HEK293 (cell line): ENCODE measurements around the gene YEATS4.

Experiments used
- CTCF ChIA-PET: fragments of 350-600 bp; formaldehyde crosslinking; extraction: SDS; loops from one replicate; lab custom pipeline; 2021; ENCODE audit warnings: antibody characterized with exemption; lab: Yijun Ruan, JAX
- POLR2A ChIA-PET: fragments of 300-600 bp; formaldehyde crosslinking; extraction: SDS; loops from one replicate; lab custom pipeline; 2020; ENCODE audit warnings: antibody characterized with exemption, inconsistent platforms; lab: Yijun Ruan, JAX
- H3K27ac ChIP-seq: fragments of 200-500 bp; sonication (Bioruptor generic); 2 replicates; pipeline ENCODE4 v1.5.1; 2014; ENCODE audit warnings: low read depth, low read length, control low read depth, inconsistent platforms; ENCODE audit errors: extremely low read depth
- H3K36me3 ChIP-seq, 2 experiments: fragments of 200-500 bp in 1 of 2; sonication (Bioruptor generic) in 1 of 2; 1 replicate in 1 of 2; 2 replicates in 1 of 2; pipeline ENCODE4 v1.5.1; 2014 to 2017; ENCODE audit warnings: inconsistent platforms in 2 of 2, low read length in 2 of 2; ENCODE audit not compliant: control insufficient read depth in 2 of 2, insufficient read depth in 1 of 2
- H3K4me1 ChIP-seq: fragments of 200-500 bp; sonication (Bioruptor generic); 2 replicates; pipeline ENCODE4 v1.5.1; 2014; ENCODE audit warnings: mild to moderate bottlenecking, low read length, inconsistent platforms; ENCODE audit not compliant: control insufficient read depth, insufficient read depth
- H3K4me3 ChIP-seq: 2 replicates; pipeline ENCODE4 v1.5.1; 2011; ENCODE audit warnings: low read depth, mild to moderate bottlenecking, control low read depth, low read length, moderate library complexity
- H3K9me3 ChIP-seq: fragments of 200-500 bp; sonication (Bioruptor generic); 2 replicates; pipeline ENCODE4 v1.5.1; 2014; ENCODE audit warnings: low read depth, low read length, inconsistent platforms; ENCODE audit not compliant: control insufficient read depth, insufficient read depth
- CTCF ChIP-seq: fragments of 450-650 bp; formaldehyde crosslinking; IDR thresholded peaks from 2 replicates; pipeline ENCODE4 v1.5.1; 2016; ENCODE audit warnings: missing biosample characterization, missing genetic modification characterization
- EGR2 ChIP-seq: fragments of 450-650 bp; formaldehyde crosslinking; IDR thresholded peaks from 2 replicates; pipeline ENCODE4 v1.5.1; 2016; ENCODE audit warnings: low read depth, missing biosample characterization, missing genetic modification characterization
- FEZF1 ChIP-seq: fragments of 450-650 bp; formaldehyde crosslinking; IDR thresholded peaks from 2 replicates; pipeline ENCODE4 v1.5.1; 2016; ENCODE audit warnings: missing biosample characterization, missing genetic modification characterization
- KLF16 ChIP-seq: fragments of 450-650 bp; formaldehyde crosslinking; IDR thresholded peaks from 2 replicates; pipeline ENCODE4 v1.5.1; 2017; ENCODE audit warnings: missing biosample characterization, missing genetic modification characterization
- KLF17 ChIP-seq: fragments of 450-650 bp; formaldehyde crosslinking; IDR thresholded peaks from 2 replicates; pipeline ENCODE4 v1.5.1; 2016; ENCODE audit warnings: missing biosample characterization, missing genetic modification characterization
- KLF9 ChIP-seq: fragments of 450-650 bp; formaldehyde crosslinking; IDR thresholded peaks from 2 replicates; pipeline ENCODE4 v1.5.1; 2016; ENCODE audit warnings: missing biosample characterization, missing genetic modification characterization, low read depth
- MYNN ChIP-seq: fragments of 450-650 bp; formaldehyde crosslinking; IDR thresholded peaks from 2 replicates; pipeline ENCODE4 v1.5.1; 2016; ENCODE audit warnings: missing biosample characterization, missing genetic modification characterization, borderline replicate concordance
- MZF1 ChIP-seq: fragments of 450-650 bp; formaldehyde crosslinking; IDR thresholded peaks from 2 replicates; pipeline ENCODE4 v1.5.1; 2017; ENCODE audit warnings: missing biosample characterization, missing genetic modification characterization, borderline replicate concordance
- PRDM4 ChIP-seq: fragments of 450-650 bp; formaldehyde crosslinking; IDR thresholded peaks from 2 replicates; pipeline ENCODE4 v1.5.1; 2017; ENCODE audit warnings: missing biosample characterization, missing genetic modification characterization
- ZBTB11 ChIP-seq: fragments of 450-650 bp; formaldehyde crosslinking; conservative IDR thresholded peaks from 2 replicates; pipeline ENCODE4 v1.5.1; 2016; ENCODE audit warnings: low read depth, missing biosample characterization, missing genetic modification characterization
- ZBTB7A ChIP-seq: fragments of 450-650 bp; formaldehyde crosslinking; IDR thresholded peaks from 2 replicates; pipeline ENCODE4 v1.5.1; 2016; ENCODE audit warnings: low read depth, missing biosample characterization, missing genetic modification characterization
- ZBTB8A ChIP-seq: fragments of 450-650 bp; formaldehyde crosslinking; IDR thresholded peaks from 2 replicates; pipeline ENCODE4 v1.5.1; 2016; ENCODE audit warnings: missing biosample characterization, missing genetic modification characterization
- ZEB2 ChIP-seq: fragments of 450-650 bp; formaldehyde crosslinking; IDR thresholded peaks from 2 replicates; pipeline ENCODE4 v1.5.1; 2016; ENCODE audit warnings: missing biosample characterization, missing genetic modification characterization
- ZNF121 ChIP-seq: fragments of 450-650 bp; formaldehyde crosslinking; IDR thresholded peaks from 2 replicates; pipeline ENCODE4 v1.5.1; 2016; ENCODE audit warnings: missing biosample characterization, missing genetic modification characterization
- ZNF133 ChIP-seq: fragments of 450-650 bp; formaldehyde crosslinking; IDR thresholded peaks from 2 replicates; pipeline ENCODE4 v1.5.1; 2016; ENCODE audit warnings: missing biosample characterization, missing genetic modification characterization
- ZNF23 ChIP-seq: fragments of 450-650 bp; formaldehyde crosslinking; IDR thresholded peaks from 2 replicates; pipeline ENCODE4 v1.5.1; 2016; ENCODE audit warnings: missing biosample characterization, missing genetic modification characterization, borderline replicate concordance
- ZNF341 ChIP-seq: fragments of 450-650 bp; formaldehyde crosslinking; IDR thresholded peaks from 2 replicates; pipeline ENCODE4; 2016; ENCODE audit warnings: low read depth, missing biosample characterization, missing genetic modification characterization
- ZNF629 ChIP-seq: fragments of 450-650 bp; formaldehyde crosslinking; IDR thresholded peaks from 2 replicates; pipeline ENCODE4 v1.5.1; 2017; ENCODE audit warnings: missing biosample characterization, missing genetic modification characterization
- ZNF768 ChIP-seq: fragments of 450-650 bp; formaldehyde crosslinking; IDR thresholded peaks from 2 replicates; pipeline ENCODE4 v1.5.1; 2018; ENCODE audit warnings: missing biosample characterization, mild to moderate bottlenecking, missing genetic modification characterization
- ZSCAN4 ChIP-seq: fragments of 450-650 bp; formaldehyde crosslinking; IDR thresholded peaks from 2 replicates; pipeline ENCODE4 v1.5.1; 2017; ENCODE audit warnings: missing biosample characterization, missing genetic modification characterization

YEATS4 gene

GRCh38 chr12:69410571-69410970 lies 51.0 kb downstream of the YEATS4 start:
- H3K36me3 ChIP-seq = peaks cover 0 to 6% of the 10 kb centered on the region in 2 experiments; a peak in 2 of 3 replicates
- H3K9me3 ChIP-seq = no peaks in the 10 kb centered on the region
- ChIA-PET POLR2A (no interaction called here), CTCF (no interaction called here)
- no peak overlapping the region for H3K27ac ChIP-seq
- no peak overlapping the region for H3K4me3 ChIP-seq
- TF ChIP-seq ZNF133 (tag by site-specific recombination) = no peak
- TF ChIP-seq ZNF121 = no peak
- no peak for TF ChIP-seq MZF1 (tag by site-specific recombination)
- TF ChIP-seq KLF16 (tag by site-specific recombination) = no peak
- TF ChIP-seq ZBTB11 (tag by site-specific recombination) = no peak
- TF ChIP-seq ZNF341 (tag by site-specific recombination) = no peak
- no peak for TF ChIP-seq ZNF629 (tag by site-specific recombination)
- no peak for TF ChIP-seq ZNF768 (tag by site-specific recombination)
- no peak for TF ChIP-seq ZBTB8A (tag by site-specific recombination)
- TF ChIP-seq FEZF1 (tag by site-specific recombination) = no peak
- TF ChIP-seq PRDM4 (tag by site-specific recombination) = no peak
- TF ChIP-seq ZSCAN4 (tag by site-specific recombination) = no peak
- TF ChIP-seq MYNN (tag by site-specific recombination) = no peak
- TF ChIP-seq EGR2 (tag by site-specific recombination) = no peak
- no peak for TF ChIP-seq CTCF (tag by site-specific recombination)
- no peak for TF ChIP-seq ZBTB7A
- no peak for TF ChIP-seq ZEB2
- no peak for TF ChIP-seq KLF9 (tag by site-specific recombination)
- TF ChIP-seq ZNF23 (tag by site-specific recombination) = no peak
- TF ChIP-seq KLF17 = no peak
- no peaks in the 10 kb centered on the region for H3K4me1 ChIP-seq
